Smooth muscle cell (in vitro differentiated cells): ENCODE data around the gene ZNF740. TPM values are rescaled to one million over a fixed set of nuclear protein-coding genes. Genes with fewer than 3 reads are reported as not detected.
A peak's percentile ranks its signal among the peaks of the same experiment; 100 is the strongest.

Experiments
- DNase-seq: peaks from one replicate; lab custom pipeline; 2025; ENCODE audit not compliant: unreplicated experiment; lab: John Stamatoyannopoulos, UW
- H2AFZ ChIP-seq: fragments of 200-600 bp; sonication (generic); 2 replicates; pipeline ENCODE4 v1.6.0; 2016; ENCODE audit warnings: antibody characterized with exemption, low read depth, mild to moderate bottlenecking
- H3F3A ChIP-seq: fragments of 200-600 bp; sonication (generic); 2 replicates; pipeline ENCODE4 v1.6.0; 2017; ENCODE audit warnings: antibody characterized with exemption, low read depth
- H3K27ac ChIP-seq: fragments of 200-600 bp; sonication (generic); 2 replicates; pipeline ENCODE4 v1.5.1; 2016; ENCODE audit warnings: low read depth, mild to moderate bottlenecking
- H3K27me3 ChIP-seq: fragments of 200-600 bp; sonication (generic); 2 replicates; pipeline ENCODE4 v1.6.1; 2016; ENCODE audit warnings: low read depth, mild to moderate bottlenecking
- H3K36me3 ChIP-seq: fragments of 200-600 bp; sonication (generic); 2 replicates; pipeline ENCODE4 v1.5.1; 2016; ENCODE audit warnings: low read depth
- H3K4me1 ChIP-seq: fragments of 200-600 bp; sonication (generic); 2 replicates; pipeline ENCODE4 v1.5.1; 2016; ENCODE audit warnings: low read depth
- H3K4me2 ChIP-seq: fragments of 200-600 bp; sonication (generic); 2 replicates; pipeline ENCODE4 v1.6.0; 2016; ENCODE audit warnings: mild to moderate bottlenecking
- H3K4me3 ChIP-seq: fragments of 200-600 bp; sonication (generic); 2 replicates; pipeline ENCODE4 v1.5.1; 2016; ENCODE audit warnings: mild to moderate bottlenecking
- H3K79me2 ChIP-seq: fragments of 200-600 bp; sonication (generic); 2 replicates; pipeline ENCODE4 v1.6.0; 2016; ENCODE audit warnings: low read depth, mild to moderate bottlenecking
- H3K9ac ChIP-seq: fragments of 200-600 bp; sonication (generic); 2 replicates; pipeline ENCODE4 v1.6.0; 2016; ENCODE audit warnings: low read depth
- H3K9me3 ChIP-seq: fragments of 200-600 bp; sonication (generic); replicated peaks from 2 replicates; pipeline ENCODE4 v1.5.1; 2016; ENCODE audit warnings: low read depth
- H4K20me1 ChIP-seq: fragments of 200-600 bp; sonication (generic); 2 replicates; pipeline ENCODE4 v1.6.0; 2016; ENCODE audit warnings: low read depth
- WGBS: methylation state at CpG from one replicate; pipeline ENCODE4 v1.1.7; 2016; ENCODE audit warnings: low lambda C conversion rate; 5-methylcytosine and 5-hydroxymethylcytosine counted together
- polyA plus RNA-seq: library from polyadenylated mRNA; unstranded; fragments of >200 nt; fragmentation: Nextera tagmentation; extraction: Ambion mirVana; gene quantifications from 2 replicates; pipeline ENCODE4 v1.2.1, GENCODE V29; 2016
- total RNA-seq: library from RNA; depleted of rRNA; stranded (reverse); fragments of >200 nt; gene quantifications from 2 replicates; pipeline ENCODE4 v1.2.3, GENCODE V29; 2014
- TF ChIP-seq, protein P1 (sequence below): fragments of 200-600 bp; sonication (generic); IDR thresholded peaks from 2 replicates; pipeline ENCODE4 v1.5.1; 2017; ENCODE audit warnings: borderline replicate concordance, mild to moderate bottlenecking, antibody characterized with exemption; ENCODE audit not compliant: insufficient read depth, poor library complexity, severe bottlenecking

ZNF740 gene
- total and polyA plus RNA-seq, 2 experiments from 2014 or later = 1.0 to 5.2 TPM

DNA sequence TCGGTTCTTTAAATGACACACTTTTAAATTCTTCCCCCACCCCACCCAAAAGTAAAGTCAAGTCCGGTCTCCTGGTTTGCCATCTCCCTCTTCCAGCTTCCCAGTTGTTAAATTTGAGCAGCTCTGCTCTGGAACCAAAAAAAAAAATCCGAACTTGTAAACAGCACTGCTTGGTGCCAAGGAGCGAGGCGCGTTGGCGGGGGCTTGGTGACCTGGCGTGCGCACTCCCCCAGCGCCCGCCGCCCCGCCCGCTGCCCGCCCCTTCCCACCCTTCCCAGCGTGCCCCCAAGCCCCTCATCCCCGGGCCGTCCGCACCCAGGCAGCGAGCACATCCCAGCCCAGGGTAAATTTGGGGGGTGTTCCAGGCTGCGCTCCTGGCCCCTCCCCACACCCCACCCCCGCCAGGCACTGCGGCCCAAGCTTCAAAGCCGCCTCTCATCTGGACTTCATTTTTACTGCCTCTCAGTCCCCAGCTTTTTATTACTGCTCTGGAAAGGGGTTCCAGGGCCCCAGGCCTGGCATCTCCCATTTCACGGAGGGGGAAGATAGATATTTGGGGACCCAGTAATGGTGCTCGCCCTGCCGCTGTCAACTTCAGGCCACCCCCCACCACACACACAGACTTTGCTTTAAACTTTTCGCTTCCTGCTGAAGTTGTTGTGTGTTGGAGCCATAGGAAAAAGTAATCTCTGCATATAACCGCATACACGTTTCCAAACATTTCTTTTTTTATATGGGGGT, 38.2 kb downstream of the ZNF740 start:
- no peaks in the 10 kb centered on the region for H3K36me3 ChIP-seq
- H3K27me3 ChIP-seq = no peaks in the 10 kb centered on the region
- H2AFZ ChIP-seq = no peak overlapping the region
- DNase-seq = no peak
- peaks cover 36% of the 10 kb centered on the region for H3K4me1 ChIP-seq
- peak overlapping the region; percentile 61 for H3K4me3 ChIP-seq
- H3K9ac ChIP-seq = no peak overlapping the region
- TF ChIP-seq, protein P1, sequence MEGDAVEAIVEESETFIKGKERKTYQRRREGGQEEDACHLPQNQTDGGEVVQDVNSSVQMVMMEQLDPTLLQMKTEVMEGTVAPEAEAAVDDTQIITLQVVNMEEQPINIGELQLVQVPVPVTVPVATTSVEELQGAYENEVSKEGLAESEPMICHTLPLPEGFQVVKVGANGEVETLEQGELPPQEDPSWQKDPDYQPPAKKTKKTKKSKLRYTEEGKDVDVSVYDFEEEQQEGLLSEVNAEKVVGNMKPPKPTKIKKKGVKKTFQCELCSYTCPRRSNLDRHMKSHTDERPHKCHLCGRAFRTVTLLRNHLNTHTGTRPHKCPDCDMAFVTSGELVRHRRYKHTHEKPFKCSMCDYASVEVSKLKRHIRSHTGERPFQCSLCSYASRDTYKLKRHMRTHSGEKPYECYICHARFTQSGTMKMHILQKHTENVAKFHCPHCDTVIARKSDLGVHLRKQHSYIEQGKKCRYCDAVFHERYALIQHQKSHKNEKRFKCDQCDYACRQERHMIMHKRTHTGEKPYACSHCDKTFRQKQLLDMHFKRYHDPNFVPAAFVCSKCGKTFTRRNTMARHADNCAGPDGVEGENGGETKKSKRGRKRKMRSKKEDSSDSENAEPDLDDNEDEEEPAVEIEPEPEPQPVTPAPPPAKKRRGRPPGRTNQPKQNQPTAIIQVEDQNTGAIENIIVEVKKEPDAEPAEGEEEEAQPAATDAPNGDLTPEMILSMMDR = no peak
- peak overlapping the region; percentile 35 for H3K27ac ChIP-seq
- H3K9me3 ChIP-seq = no peaks in the 10 kb centered on the region
- peak overlapping the region; percentile 88 for H3K4me2 ChIP-seq
- peaks cover 39% of the 10 kb centered on the region for H4K20me1 ChIP-seq
- H3K79me2 ChIP-seq = peaks cover 4% of the 10 kb centered on the region
- H3F3A ChIP-seq = peaks cover 3% of the 10 kb centered on the region
- WGBS = 8% methylated on average over 24 of the region's 30 CpGs

DNA sequence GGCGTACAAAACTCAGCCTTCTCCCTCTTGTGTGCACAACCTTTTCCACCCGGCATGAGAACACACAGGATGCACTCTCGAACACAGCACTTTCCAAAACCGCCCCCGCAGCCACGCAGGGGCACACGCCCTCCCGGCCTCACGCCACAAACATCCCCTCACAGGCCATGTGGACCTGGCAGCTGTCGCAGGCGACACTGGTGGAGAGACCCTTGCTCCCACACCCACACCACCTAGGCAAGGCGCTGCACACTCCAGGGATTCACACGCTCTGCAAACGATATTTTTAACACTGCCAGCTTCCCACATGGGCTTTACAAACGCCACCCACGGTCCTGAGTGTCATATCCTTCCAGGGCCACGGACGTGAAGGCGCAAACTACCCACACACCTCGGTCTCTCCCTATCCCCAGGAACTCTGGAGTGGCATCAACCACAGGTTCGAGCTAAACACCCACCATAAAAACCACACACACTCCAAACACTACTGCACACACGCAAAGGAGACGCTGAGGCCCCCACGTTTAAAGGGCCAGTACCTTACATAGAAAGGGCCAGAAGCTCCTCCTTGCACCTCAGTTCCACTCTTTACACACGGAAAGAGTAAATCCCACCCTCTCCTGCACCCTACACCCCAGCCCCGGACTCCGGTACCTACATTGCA, 38.9 kb downstream of the ZNF740 start:
- H3K4me2 ChIP-seq = peak overlapping the region; percentile 88
- peaks cover 10% of the 10 kb centered on the region for H3F3A ChIP-seq
- no peaks in the 10 kb centered on the region for H3K36me3 ChIP-seq
- H3K27me3 ChIP-seq = no peaks in the 10 kb centered on the region
- H3K79me2 ChIP-seq = peaks cover 4% of the 10 kb centered on the region
- no peak overlapping the region for H2AFZ ChIP-seq
- peak overlapping the region; percentile 61 for H3K4me3 ChIP-seq
- peaks cover 39% of the 10 kb centered on the region for H4K20me1 ChIP-seq
- WGBS = 1% methylated on average over 27 of the region's 27 CpGs
- DNase-seq = no peak
- H3K4me1 ChIP-seq = peaks cover 43% of the 10 kb centered on the region
- TF ChIP-seq, protein P1 = no peak
- H3K9me3 ChIP-seq = no peaks in the 10 kb centered on the region
- H3K9ac ChIP-seq = peak overlapping the region; percentile 42
- peak overlapping the region; percentile 97 for H3K27ac ChIP-seq

DNA sequence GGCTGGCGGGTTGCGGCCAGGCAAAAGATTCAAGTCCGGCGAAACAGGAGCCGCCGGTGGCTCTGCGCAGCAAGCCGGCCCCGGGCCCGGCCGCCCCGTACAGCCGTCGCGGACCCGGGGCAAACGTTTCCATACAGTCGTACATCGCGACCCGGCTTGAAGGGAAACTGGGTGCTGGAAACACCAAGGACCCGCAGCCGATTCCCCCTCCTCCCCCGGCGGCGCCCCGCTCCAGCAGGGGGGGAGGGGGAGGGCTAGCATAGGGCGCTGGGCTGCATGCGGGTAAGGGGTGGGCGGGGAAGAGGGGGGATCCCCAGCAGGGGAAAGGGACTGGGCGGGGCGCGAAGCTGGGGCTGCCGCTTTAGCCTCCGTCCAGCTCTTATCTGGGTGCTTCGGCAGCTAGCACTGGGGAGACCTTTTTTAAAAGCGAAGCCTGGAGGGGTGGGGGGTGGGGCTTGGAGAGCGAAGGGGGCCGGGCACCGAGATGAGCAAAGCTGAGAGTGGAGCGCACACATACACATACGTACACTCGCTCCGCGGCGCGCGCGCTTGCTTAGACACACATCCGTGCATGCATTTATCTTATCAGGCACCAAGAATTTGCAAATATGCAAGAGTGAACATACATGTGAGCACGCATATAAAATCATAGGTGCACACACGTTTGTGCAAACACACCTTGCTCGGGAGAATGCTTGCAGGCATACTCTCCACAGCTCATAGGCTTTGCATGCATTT, 39.6 kb downstream of the ZNF740 start:
- peak overlapping the region; percentile 88 for H3K4me2 ChIP-seq
- H3K27ac ChIP-seq = peak overlapping the region; percentile 97
- no peaks in the 10 kb centered on the region for H3K9me3 ChIP-seq
- under 1% methylated on average over 43 of the region's 53 CpGs for WGBS
- peaks cover 48% of the 10 kb centered on the region for H3K4me1 ChIP-seq
- peaks cover 4% of the 10 kb centered on the region for H3K79me2 ChIP-seq
- peak overlapping the region; percentile 61 for H3K4me3 ChIP-seq
- H4K20me1 ChIP-seq = peaks cover 37% of the 10 kb centered on the region
- H3F3A ChIP-seq = peaks cover 14% of the 10 kb centered on the region
- TF ChIP-seq, protein P1 = no peak
- no peaks in the 10 kb centered on the region for H3K27me3 ChIP-seq
- H3K9ac ChIP-seq = peak overlapping the region; percentile 42
- H3K36me3 ChIP-seq = no peaks in the 10 kb centered on the region
- DNase-seq = peak; percentile 60
- no peak overlapping the region for H2AFZ ChIP-seq
